ENCODE results near the gene BBLN. TPM values are rescaled to one million over a fixed set of nuclear protein-coding genes. Genes with fewer than 3 reads are reported as not detected.

BBLN gene
- total and polyA plus RNA-seq, 2 donors (not counting 1 experiment from before 2014, with no cell fraction given), result 44.3 to 148 TPM

DNA sequence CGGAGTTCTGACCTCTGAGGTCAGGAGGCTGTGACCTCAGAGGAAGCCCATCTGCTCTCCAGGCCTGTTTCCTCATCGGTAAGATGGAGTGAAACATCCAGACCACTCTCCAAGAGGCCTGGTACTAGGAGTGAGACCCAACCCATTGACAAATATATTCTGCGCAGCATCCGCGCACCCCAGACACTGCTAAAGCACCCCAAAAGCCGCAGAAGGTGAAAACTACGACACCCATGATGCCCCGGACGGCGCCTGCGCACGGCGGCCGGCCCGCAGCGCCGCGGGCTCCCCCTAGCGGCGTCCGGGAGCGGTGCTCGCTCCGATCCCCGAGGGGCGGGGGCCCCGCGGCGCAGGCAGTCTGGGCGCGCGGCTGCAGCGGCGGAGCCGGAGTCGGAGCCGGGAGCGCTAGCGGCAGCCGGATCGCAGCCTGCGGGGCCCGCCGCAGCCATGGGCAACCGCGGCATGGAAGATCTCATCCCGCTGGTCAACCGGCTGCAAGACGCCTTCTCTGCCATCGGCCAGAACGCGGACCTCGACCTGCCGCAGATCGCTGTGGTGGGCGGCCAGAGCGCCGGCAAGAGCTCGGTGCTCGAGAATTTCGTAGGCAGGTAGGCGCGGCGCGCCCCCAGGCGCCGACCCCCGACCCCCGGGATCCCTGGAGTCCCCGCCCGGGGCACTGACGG is 43.1 kb downstream of the BBLN start, which contains the start of gene DNM1:
DNM1 (plus strand) TSS at position 356 of the 683 bp plus-strand sequence; CDS start at position 448, 92 bp downstream.
- peak within 1 kb of the TSS; percentile 66 for H3K9ac ChIP-seq (ENCODE audit: low read length)
- ATAC-seq (ENCODE audit: low read depth) (peak; percentile 97), DNase-seq (peak; percentile 86)
- H3K27me3 ChIP-seq (replicated peaks in 1 of 4; ENCODE audit: control extremely low read depth in 1 of 4, control insufficient read depth in 3 of 4, insufficient read depth in 4 of 4, low read length in 3 of 4), result peaks cover 0 to 29% (median 8%) of the 10 kb centered on the region in 4 experiments
- no peaks in the 10 kb centered on the region for H3K36me3 ChIP-seq (replicated peaks in 1 of 2; ENCODE audit: control extremely low read depth in 1 of 2, control insufficient read depth in 1 of 2, extremely low read depth in 1 of 2, insufficient read depth in 2 of 2, low read length in 1 of 2)
- H3K9me3 ChIP-seq (ENCODE audit: control extremely low read depth in 1 of 3, control insufficient read depth in 2 of 3, insufficient read depth in 1 of 3, low read length in 2 of 3), result no peaks in the 10 kb centered on the region
- H3K4me3 ChIP-seq (ENCODE audit: control extremely low read depth in 1 of 5, extremely low read depth in 1 of 5, insufficient read depth in 1 of 5, low read depth in 2 of 5, low read length in 4 of 5), result peak within 1 kb of the TSS in 4 of 5 experiments; percentile 42 to 64 (median 58)
- peak within 1 kb of the TSS; percentile 80 for H3K27ac Mint-ChIP-seq
- ChIA-PET CTCF (interaction anchor here (1.1 kb wide), 1 partner anchor 47 kb away, joined by 3 read pairs; no protein-coding TSS in a partner anchor), POLR2A (interaction anchor here (0.7 kb wide), 1 partner anchor 15 kb away, joined by 3 read pairs; no protein-coding TSS in a partner anchor)
- peak within 1 kb of the TSS; percentile 97 for H3K4me2 ChIP-seq (replicated peaks; ENCODE audit: low read depth, low read length, poor library complexity, severe bottlenecking)
- H3K9me3 Mint-ChIP-seq (ENCODE audit: insufficient read depth), result no peaks in the 10 kb centered on the region
- H3K27ac ChIP-seq (ENCODE audit: low read length in 2 of 2), result peak within 1 kb of the TSS in 1 of 2 donors; percentile 11
- TF ChIP-seq, protein P1, sequence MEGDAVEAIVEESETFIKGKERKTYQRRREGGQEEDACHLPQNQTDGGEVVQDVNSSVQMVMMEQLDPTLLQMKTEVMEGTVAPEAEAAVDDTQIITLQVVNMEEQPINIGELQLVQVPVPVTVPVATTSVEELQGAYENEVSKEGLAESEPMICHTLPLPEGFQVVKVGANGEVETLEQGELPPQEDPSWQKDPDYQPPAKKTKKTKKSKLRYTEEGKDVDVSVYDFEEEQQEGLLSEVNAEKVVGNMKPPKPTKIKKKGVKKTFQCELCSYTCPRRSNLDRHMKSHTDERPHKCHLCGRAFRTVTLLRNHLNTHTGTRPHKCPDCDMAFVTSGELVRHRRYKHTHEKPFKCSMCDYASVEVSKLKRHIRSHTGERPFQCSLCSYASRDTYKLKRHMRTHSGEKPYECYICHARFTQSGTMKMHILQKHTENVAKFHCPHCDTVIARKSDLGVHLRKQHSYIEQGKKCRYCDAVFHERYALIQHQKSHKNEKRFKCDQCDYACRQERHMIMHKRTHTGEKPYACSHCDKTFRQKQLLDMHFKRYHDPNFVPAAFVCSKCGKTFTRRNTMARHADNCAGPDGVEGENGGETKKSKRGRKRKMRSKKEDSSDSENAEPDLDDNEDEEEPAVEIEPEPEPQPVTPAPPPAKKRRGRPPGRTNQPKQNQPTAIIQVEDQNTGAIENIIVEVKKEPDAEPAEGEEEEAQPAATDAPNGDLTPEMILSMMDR (IDR thresholded peaks at IDR 0.05), result peak; percentile 90
- TF ChIP-seq EZH2 (IDR thresholded peaks at IDR 0.05; ENCODE audit: borderline replicate concordance, insufficient read depth, low read depth, low read length, poor library complexity, severe bottlenecking), result no peak
- peaks cover 9% of the 10 kb centered on the region for H3K4me1 Mint-ChIP-seq
- H4K20me1 ChIP-seq (ENCODE audit: control insufficient read depth, insufficient read depth, low read length, poor library complexity, severe bottlenecking), result no peaks in the 10 kb centered on the region
- H3K4me1 ChIP-seq (ENCODE audit: control insufficient read depth in 2 of 2, insufficient read depth in 2 of 2, low read length in 2 of 2), result peaks cover 12 to 16% of the 10 kb centered on the region in 2 donors
- intact Hi-C loops (cut with micrococcal nuclease), result loop anchor here (1.0 kb wide), 3 partner anchors 12 to 47 kb away; partner anchors contain the start of gene CIZ1
- H3K27me3 Mint-ChIP-seq, result peaks cover 21% of the 10 kb centered on the region
- H2AFZ ChIP-seq (ENCODE audit: insufficient read depth, low read depth, low read length, poor library complexity, severe bottlenecking), result peak within 1 kb of the TSS; percentile 79
- H3K4me3 Mint-ChIP-seq, result peak within 1 kb of the TSS; percentile 90
- H3K79me2 ChIP-seq (ENCODE audit: control insufficient read depth, insufficient read depth, low read length), result no peaks in the 10 kb centered on the region
- under 1% methylated on average over 72 of the region's 72 CpGs for WGBS (ENCODE audit: insufficient coverage)

All from B cell (primary cell).